Hematopoietic multipotent progenitor cell treated with erythropoietin and hydrocortisone succinate and interleukin-3 and kit ligand, for 8 days (in vitro differentiated cells): Measurements from ENCODE around the gene ATP9B.
"Not testable (repeated sequence)": the region's sequence is repeated elsewhere in the genome, so short reads cannot be mapped to it uniquely, and the experiment has no call there.

Experiments used
- DNase-seq: peaks from one replicate; pipeline ENCODE4 v3.0.0-alpha.2; 2015

ATP9B gene

GRCh38 chr18:79071037-79071436 is 1.8 kb downstream of the ATP9B start:
- DNase-seq: peak; percentile 17

GRCh38 chr18:79071503-79072210 is 2.5 kb downstream of the ATP9B start:
- DNase-seq: peak; percentile 10

- not testable (repeated sequence) for DNase-seq
Observed at GRCh38 chr18:79072655-79073054, 3.5 kb downstream of the ATP9B start.

DNA sequence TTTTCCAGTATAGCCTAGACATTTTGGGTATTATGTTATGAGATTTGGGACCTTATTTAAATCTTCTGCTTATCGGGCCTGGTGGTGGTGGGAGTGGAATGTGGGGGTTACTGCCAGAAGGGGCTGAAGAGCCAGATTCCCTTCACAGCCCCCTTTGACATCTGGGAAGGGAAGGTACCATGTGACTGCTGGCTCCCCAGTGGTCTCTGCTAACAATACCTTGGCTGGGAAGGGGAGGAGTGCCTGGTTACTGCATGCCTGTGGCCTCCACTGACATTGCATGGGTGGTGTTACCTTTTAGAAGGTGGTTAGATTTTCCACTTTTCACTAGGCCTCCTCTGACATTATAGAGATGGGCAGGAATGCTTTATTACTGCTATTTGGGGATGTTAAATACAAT is 8.0 kb downstream of the ATP9B start:
- DNase-seq: no peak

GRCh38 chr18:79078791-79079190 is 9.6 kb downstream of the ATP9B start:
- DNase-seq: not testable (repeated sequence)

- no peak for DNase-seq
Observed at GRCh38 chr18:79092874-79093273, 23.7 kb downstream of the ATP9B start.

- DNase-seq: no peak
Observed at GRCh38 chr18:79093986-79094385, 24.8 kb downstream of the ATP9B start.

GRCh38 chr18:79095216-79095615 is 26.0 kb downstream of the ATP9B start:
- DNase-seq: no peak

DNA sequence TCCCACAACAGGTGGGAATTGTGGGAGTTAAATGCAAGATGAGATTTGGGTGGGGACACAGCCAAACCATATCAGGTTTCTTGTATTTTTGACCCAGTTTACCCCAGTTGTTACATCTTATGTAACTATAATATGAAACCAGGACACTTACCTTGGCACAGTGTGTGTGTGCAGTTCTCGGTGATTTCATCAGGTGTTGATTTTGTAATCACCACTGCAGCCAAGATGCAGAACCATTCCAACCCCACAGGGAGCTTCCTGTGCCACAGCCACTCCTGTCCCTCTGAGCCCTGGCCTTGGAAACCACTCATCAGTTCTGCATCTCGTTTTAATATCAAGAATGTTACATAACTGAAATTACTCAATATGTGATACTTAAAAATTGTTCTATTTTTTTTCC is 31.8 kb downstream of the ATP9B start:
- DNase-seq: no peak

DNA sequence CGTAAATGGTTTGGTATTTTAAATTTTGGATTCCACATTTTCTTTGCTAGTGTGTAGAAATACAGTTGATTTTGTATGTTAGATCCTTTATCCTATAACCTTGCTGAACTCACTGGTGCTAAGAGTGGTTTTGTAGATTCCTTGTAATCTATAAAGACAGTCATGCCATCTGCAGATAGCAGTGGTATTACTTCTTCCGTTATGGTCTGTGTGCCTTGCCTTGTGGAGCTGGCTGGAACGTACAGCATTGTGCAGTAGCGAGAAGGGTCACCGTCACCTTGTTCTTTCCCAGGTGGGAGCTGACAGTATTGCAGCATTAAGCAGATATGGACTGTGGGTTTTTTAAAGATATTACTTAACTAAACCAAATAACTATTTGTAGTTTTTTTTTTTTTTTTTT is 33.7 kb downstream of the ATP9B start:
- DNase-seq: peak; percentile 80

GRCh38 chr18:79104137-79104536 is 34.9 kb downstream of the ATP9B start:
- no peak for DNase-seq

DNA sequence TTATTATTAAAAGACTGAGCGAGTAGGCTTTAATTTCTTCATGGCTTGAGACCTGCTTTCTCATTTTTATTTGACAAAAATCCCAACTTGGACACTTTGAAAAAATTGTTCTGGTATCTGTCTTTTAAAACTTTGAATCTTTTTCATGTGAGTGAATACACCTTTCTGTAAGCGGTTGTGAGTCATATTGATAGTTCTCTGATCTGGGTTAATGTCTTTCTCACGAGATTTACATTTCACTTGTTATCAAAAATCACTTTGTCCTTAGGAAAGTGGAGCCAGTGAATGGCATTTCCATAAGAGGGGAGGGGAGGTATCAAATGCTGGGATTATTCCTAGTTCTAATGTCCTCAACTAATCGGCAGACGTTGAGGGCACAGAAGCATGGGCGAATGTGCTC is 36.3 kb downstream of the ATP9B start:
- no peak for DNase-seq

DNA sequence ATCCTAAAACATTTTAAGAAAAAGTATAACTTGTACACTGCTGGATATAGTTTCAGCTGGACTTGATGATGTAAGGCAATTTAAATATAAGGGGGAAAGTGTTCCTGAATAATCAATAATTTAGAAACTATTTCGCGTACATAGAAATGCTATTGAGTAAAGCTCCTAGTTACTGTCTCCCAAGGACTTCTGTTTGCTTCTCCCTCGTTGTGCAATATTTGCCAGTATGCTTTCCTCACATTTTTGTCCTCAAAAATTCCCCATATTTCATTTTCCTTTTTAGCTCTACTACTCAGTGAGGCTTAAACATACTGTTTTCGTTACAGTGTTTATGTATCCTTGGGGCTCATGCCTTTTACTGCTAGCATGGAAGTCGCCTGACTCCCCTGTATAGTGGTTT is 36.9 kb downstream of the ATP9B start:
- no peak for DNase-seq

- peak; percentile 11 for DNase-seq
Observed at GRCh38 chr18:79107886-79108285, 38.7 kb downstream of the ATP9B start.

- no peak for DNase-seq
Observed at GRCh38 chr18:79108549-79109215, 39.5 kb downstream of the ATP9B start.

GRCh38 chr18:79111483-79111882 is 42.3 kb downstream of the ATP9B start:
- DNase-seq: no peak

- DNase-seq: no peak
Observed at GRCh38 chr18:79117385-79117784, 48.2 kb downstream of the ATP9B start.

- DNase-seq: no peak
Observed at GRCh38 chr18:79117788-79118187, 48.6 kb downstream of the ATP9B start.

DNA sequence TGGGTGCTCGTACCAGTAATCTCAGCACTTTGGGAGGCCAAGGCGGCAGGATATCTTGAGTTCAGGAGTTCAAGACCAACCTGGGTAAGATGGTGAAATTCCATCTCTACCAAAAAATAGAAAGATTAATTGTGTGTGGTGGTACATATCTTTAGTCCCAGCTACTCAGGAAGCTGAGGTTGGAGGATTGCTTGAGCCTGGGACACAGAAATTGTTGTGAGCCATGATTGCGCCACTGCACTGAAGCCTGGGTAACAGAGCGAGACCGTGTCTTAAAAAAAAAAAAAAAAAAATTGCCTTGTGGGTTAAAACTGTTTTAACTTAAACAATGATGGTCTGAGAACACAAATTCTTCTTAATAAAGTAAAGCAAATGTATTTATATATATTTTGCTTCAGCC is 49.6 kb downstream of the ATP9B start:
- DNase-seq: no peak

- no peak for DNase-seq
Observed at GRCh38 chr18:79121746-79122474, 52.7 kb downstream of the ATP9B start.

- DNase-seq: no peak
Observed at GRCh38 chr18:79123948-79124347, 54.8 kb downstream of the ATP9B start.

- no peak for DNase-seq
Observed at GRCh38 chr18:79129120-79129519, 59.9 kb downstream of the ATP9B start.

GRCh38 chr18:79133724-79134123 is 64.5 kb downstream of the ATP9B start:
- DNase-seq: no peak

- DNase-seq: no peak
Observed at GRCh38 chr18:79135924-79136323, 66.7 kb downstream of the ATP9B start.
